GM12873 (cell line): Measurements from ENCODE around the gene IKZF4.

Experiments
- TF ChIP-seq, protein P1 (sequence below): IDR thresholded peaks from 2 replicates; pipeline ENCODE4 v1.5.1; 2012; ENCODE audit warnings: low read depth, mild to moderate bottlenecking, moderate library complexity, low read length, control low read depth; ENCODE audit not compliant: insufficient read depth; ENCODE audit errors: missing control alignments

Gene IKZF4

DNA sequence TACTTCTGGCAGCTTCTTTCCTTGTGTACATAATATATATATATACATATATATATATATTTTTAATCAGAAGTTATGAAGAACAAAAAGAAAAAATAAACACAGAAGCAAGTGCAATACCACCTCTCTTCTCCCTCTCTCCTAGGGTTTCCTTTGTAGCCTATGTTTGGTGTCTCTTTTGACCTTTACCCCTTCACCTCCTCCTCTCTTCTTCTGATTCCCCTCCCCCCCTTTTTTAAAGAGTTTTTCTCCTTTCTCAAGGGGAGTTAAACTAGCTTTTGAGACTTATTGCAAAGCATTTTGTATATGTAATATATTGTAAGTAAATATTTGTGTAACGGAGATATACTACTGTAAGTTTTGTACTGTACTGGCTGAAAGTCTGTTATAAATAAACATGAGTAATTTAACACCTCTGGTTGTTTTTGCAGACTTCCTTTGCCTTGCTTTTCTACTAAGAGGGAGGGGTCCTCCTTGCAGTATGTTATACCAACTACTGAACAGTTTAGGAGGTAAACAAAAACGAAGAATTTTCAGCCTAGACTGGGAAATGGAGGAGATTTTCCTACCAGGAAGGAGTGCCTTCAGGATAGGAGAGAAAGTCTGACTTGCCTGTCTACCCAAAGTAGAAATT, 17.3 kb downstream of the IKZF4 start:
- TF ChIP-seq, protein P1, sequence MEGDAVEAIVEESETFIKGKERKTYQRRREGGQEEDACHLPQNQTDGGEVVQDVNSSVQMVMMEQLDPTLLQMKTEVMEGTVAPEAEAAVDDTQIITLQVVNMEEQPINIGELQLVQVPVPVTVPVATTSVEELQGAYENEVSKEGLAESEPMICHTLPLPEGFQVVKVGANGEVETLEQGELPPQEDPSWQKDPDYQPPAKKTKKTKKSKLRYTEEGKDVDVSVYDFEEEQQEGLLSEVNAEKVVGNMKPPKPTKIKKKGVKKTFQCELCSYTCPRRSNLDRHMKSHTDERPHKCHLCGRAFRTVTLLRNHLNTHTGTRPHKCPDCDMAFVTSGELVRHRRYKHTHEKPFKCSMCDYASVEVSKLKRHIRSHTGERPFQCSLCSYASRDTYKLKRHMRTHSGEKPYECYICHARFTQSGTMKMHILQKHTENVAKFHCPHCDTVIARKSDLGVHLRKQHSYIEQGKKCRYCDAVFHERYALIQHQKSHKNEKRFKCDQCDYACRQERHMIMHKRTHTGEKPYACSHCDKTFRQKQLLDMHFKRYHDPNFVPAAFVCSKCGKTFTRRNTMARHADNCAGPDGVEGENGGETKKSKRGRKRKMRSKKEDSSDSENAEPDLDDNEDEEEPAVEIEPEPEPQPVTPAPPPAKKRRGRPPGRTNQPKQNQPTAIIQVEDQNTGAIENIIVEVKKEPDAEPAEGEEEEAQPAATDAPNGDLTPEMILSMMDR: no peak

- TF ChIP-seq, protein P1: no peak
Observed at GRCh38 chr12:56040151-56040550, 19.3 kb downstream of the IKZF4 start.

- TF ChIP-seq, protein P1: no peak
Observed at GRCh38 chr12:56040963-56041551, 20.2 kb downstream of the IKZF4 start.

DNA sequence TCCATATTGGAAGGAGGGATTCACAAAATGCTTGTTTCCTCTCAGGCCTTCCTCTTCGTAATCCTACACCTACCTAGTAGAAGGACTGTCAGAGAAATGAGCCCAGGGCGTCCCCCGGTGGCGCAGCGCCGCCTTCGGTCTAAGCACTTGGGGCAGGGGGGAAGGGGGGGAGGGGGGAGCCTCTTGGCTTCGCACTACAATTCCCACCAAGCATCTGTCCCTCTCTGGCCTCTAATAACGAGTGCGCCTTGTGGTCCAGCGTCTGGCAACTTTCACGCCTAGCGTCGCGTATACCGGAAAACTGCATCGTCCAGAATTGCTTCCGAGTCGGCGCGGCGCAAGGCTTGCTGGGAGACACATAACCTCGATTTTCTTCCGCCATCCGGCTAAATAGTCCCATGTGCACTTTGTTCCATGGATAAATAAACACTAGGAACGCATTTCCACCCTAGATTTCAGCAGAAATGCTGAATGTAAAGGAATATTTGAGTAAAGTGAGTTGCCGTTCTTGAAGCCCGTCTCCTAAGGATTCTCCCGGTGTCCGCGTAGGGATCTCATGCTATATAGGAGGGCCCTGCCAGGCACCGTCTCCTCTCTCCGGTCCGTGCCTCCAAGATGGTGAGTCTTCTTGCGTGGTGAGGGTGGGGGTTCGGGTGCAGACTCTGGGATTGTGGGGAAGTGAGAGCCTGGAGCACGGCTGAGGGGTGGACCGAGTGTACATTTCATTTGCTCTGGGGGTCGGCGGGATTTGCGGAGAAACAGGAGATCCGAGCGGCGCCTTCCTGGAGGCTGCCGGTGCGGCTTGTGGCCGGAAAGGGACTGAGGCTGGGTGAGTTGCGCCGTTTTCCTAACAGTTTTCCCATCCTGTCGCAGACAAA, 20.9 kb downstream of the IKZF4 start, which contains the start of gene RPS26:
Gene RPS26 (plus strand): TSS at position 367 of the 878 bp plus-strand sequence. CDS start 249 bp downstream, at position 616.
- TF ChIP-seq, protein P1: peak; percentile 64

DNA sequence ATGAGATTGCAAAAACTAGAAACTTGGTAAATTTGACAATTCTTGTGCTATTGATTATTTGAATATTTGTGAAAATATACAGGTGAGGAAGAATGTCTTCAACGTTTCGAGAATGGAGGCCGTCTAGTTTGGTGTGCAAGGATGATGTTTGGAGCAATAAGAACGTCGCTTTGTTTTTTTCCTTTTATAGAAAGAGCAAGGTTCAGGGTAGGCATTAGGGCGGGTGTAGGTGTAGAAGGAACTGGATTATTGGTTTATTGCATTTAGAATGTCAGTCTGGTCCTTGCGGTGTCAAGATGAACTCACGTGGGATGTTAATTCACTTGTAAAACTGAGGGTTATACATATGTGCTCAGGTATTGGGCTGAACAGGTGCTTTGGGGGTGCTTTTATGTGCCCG, 22.0 kb downstream of the IKZF4 start:
- TF ChIP-seq, protein P1: no peak

DNA sequence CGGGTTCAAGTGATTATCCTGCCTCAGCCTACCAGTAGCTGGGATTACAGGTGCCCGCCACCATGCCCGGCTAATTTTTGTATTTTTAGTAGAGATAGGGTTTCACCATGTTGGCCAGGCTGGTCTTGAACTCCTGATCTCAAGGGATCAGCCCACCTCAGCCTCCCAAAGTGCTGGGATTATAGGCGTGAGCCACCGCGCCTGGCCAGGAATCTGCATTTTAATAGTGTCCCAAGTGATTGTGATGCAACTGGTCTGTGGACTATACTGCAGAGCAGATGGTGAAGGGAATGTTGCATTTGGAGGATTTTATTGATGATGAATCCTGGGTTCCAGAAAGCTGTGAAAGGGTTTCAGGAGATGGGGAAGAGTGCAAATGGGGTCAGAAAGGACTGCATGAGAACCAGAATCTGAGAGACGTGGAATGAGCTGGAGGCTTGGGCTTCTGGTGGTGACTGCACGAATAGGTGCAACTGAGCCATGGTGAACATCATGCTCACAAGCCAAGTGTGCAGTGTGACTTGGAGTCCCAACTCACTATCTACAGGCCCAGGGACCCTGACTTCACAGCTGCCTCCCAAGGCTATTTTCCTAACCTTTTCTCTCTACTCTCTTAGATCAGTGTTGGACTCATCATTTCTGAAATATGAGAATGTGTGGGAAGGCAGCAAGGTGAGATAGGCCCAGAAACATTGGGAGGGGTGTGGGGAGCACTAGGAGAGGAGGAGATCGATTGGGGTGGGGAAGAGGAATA, 25.4 kb downstream of the IKZF4 start:
- TF ChIP-seq, protein P1: no peak

- TF ChIP-seq, protein P1: no peak
Observed at GRCh38 chr12:56053407-56053893, 32.6 kb downstream of the IKZF4 start.
